Activated CD4-positive, CD25-positive, alpha-beta regulatory T cell treated with anti-CD3 and anti-CD28 coated beads, Interleukin-2, amount 50 U/mL, for 16 hours (primary cell): ENCODE measurements around the gene KDM1A.
A peak's percentile ranks its signal among the peaks of the same experiment; 100 is the strongest.

ENCODE experiments used
- DNase-seq: peaks from one replicate; pipeline ENCODE4 v3.0.0-alpha.2; 2020; ENCODE audit warnings: low read depth, low spot score

Gene KDM1A

DNA sequence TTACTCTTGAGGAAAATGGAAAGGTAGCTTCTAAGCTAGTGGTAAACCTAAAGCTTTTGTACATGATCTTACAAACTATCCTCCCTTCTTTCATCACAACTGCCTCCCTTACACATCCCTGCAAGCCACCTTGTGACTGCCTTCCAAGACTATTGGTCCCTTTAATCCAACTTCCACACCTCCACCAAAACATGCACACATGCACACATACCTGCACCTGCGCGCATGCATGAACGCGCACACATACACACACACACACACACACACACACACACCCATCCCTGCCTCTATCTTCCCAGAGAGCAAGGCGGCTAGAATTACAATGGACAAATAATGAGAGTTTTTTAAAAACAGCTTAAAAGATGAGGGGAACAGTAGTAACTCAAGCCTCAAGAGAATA, 91.1 kb downstream of the KDM1A start:
- DNase-seq: no peak

- no peak for DNase-seq
Measured at GRCh38 chr1:23111600-23112535, 92.6 kb downstream of the KDM1A start.

GRCh38 chr1:23114424-23115079, 95.3 kb downstream of the KDM1A start:
- no peak for DNase-seq

- no peak for DNase-seq
Measured at GRCh38 chr1:23116216-23116836, 97.1 kb downstream of the KDM1A start.

GRCh38 chr1:23116921-23117699, 97.8 kb downstream of the KDM1A start:
- DNase-seq: no peak

GRCh38 chr1:23118407-23118806, 99.1 kb downstream of the KDM1A start:
- DNase-seq: no peak

GRCh38 chr1:23118957-23119792, 99.9 kb downstream of the KDM1A start:
- peak; percentile 3 for DNase-seq

- DNase-seq: no peak
Measured at GRCh38 chr1:23120383-23120782, 101.1 kb downstream of the KDM1A start.

GRCh38 chr1:23122023-23122748, 102.9 kb downstream of the KDM1A start:
- no peak for DNase-seq

- DNase-seq: no peak
Measured at GRCh38 chr1:23122796-23123195, 103.5 kb downstream of the KDM1A start.

DNA sequence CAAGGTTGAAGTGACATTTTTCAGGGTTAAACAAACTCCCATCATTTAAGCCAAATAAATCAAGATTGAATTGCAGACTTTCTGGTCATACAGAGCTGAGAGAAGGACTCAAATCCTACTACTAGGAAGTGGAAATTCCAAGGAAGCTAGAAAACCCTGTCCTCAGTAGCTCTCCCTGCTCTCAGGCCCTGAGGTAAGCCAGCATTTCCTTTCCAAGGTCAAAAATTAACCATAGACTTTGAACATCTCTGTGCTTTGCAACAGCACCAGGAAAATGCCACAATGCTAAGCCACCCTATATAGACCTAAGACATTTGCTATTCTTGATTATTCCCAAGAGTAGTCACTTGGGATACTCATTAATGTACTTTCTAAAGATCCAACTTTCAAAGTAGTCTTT, 104.3 kb downstream of the KDM1A start:
- no peak for DNase-seq

GRCh38 chr1:23124259-23125026, 105.2 kb downstream of the KDM1A start:
- DNase-seq: no peak

- no peak for DNase-seq
Measured at GRCh38 chr1:23125489-23125888, 106.2 kb downstream of the KDM1A start.

DNA sequence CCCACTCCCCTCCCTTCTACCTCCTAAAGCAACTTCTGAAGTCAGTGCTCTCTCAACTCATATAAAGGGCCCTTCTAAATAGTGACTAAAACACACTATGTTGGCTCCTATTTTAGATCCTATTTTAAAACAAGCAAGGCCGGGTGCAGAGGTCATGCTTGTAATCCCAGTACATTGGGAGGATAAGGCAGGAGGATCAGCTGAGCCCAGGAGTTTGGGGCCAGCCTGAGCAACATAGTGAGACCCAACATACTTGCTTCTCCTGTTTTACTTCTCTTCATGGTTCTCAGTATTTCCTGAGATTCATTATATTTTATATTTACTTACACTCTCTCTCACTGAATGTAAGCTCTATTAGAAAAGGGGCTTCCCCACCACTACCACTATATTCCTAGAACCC, 106.9 kb downstream of the KDM1A start:
- no peak for DNase-seq

GRCh38 chr1:23126801-23127200, 107.5 kb downstream of the KDM1A start:
- DNase-seq: no peak

DNA sequence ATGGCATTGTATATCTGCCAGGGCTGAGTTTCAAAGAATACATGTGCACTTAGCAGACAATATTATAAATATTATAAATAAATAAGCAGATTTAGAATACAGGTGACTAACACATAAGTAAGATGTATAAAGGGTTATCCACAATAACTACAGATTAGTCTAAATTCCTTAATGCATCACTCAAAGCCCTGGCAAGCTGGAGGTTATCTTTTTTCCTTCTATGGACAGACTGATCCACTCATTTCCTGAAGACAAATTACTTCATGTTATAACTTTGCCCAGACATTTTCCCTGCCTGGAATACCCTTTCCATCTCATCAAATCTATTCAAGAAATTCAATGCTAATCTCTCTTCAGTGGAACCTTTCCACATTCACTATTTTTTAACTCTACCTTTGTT, 110.6 kb downstream of the KDM1A start:
- no peak for DNase-seq

- DNase-seq: no peak
Measured at GRCh38 chr1:23132033-23132432, 112.8 kb downstream of the KDM1A start.
